Heart left ventricle (tissue), 16 donors: Measurements from ENCODE around the gene EIF6. TPM values are rescaled to one million over a fixed set of nuclear protein-coding genes. Genes with fewer than 3 reads are reported as not detected.

Experiments used
- ATAC-seq, 4 donors: fragments of 200-7000 bp; cut with Tn5 transposase; one replicate each; pipeline ENCODE4 v1.9.1; 2020 to 2022; ENCODE audit warnings: moderate library complexity in 4 of 4, mild to moderate bottlenecking in 3 of 4, moderate number of reproducible peaks in 1 of 4
- DNase-seq, 5 donors: peaks; one replicate each; pipeline ENCODE4 v3.0.0-alpha.2; 2020
- H3K27ac ChIP-seq, 12 donors: fragments of 200-600 bp; sonication (generic) in 4 of 12; one replicate each; pipeline versions ENCODE4 v1.5.0 to v1.8.0; 2016 to 2022; ENCODE audit warnings: mild to moderate bottlenecking in 2 of 12
- H3K27me3 ChIP-seq, 9 donors: fragments of 200-600 bp; sonication (generic) in 2 of 9; one replicate each; pipeline versions ENCODE4 v1.5.1 to v1.8.0; 2016 to 2022; ENCODE audit warnings: mild to moderate bottlenecking in 3 of 9
- H3K36me3 ChIP-seq, 9 donors: fragments of 200-600 bp; sonication (generic) in 2 of 9; one replicate each; pipeline versions ENCODE4 v1.5.0 to v1.8.0; 2018 to 2022; ENCODE audit warnings: mild to moderate bottlenecking in 2 of 9
- H3K4me1 ChIP-seq, 12 donors: fragments of 200-600 bp; sonication (generic) in 4 of 12; one replicate each; pipeline versions ENCODE4 v1.5.0 to v1.8.0; 2016 to 2022; ENCODE audit warnings: mild to moderate bottlenecking in 3 of 12
- H3K4me3 ChIP-seq, 12 donors: fragments of 200-600 bp; sonication (generic) in 4 of 12; one replicate each; pipeline versions ENCODE4 v1.5.0 to v1.8.0; 2017 to 2022; ENCODE audit warnings: mild to moderate bottlenecking in 9 of 12, moderate library complexity in 4 of 12
- H3K9me3 ChIP-seq, 12 donors: fragments of 200-600 bp; sonication (generic) in 4 of 12; one replicate each; pipeline versions ENCODE4 v1.5.0 to v1.8.0; 2016 to 2022; ENCODE audit warnings: mild to moderate bottlenecking in 1 of 12
- CTCF ChIP-seq, 12 donors: fragments of 200-600 bp; sonication (generic) in 4 of 12; IDR thresholded peaks; one replicate each; pipeline versions ENCODE4 v1.5.0 to v1.8.0; 2018 to 2022; ENCODE audit warnings: antibody characterized with exemption in 12 of 12, mild to moderate bottlenecking in 5 of 12
- POLR2A ChIP-seq, 2 donors: fragments of 450-650 bp; IDR thresholded peaks; one replicate each; pipeline ENCODE4 v1.6.1; 2017; ENCODE audit warnings: antibody characterized with exemption in 2 of 2, mild to moderate bottlenecking in 2 of 2, moderate library complexity in 2 of 2
- WGBS, 4 donors: extraction: QIAGEN DNeasy Blood & Tissue Kit in 2 of 4; methylation state at CpG; one replicate each; pipeline versions ENCODE4 v1.1.5 to v1.1.7; 2013 to 2018; 5-methylcytosine and 5-hydroxymethylcytosine counted together
- intact Hi-C, 10 donors: fragments of 100-400 bp; cut with DNase I; formaldehyde crosslinking; loops; one replicate each; pipeline versions ENCODE4 v1.11.1 to v1.14.2; 2022
- polyA plus RNA-seq, 2 donors: library from polyadenylated mRNA; stranded (reverse); fragments of 200-250 nt; gene quantifications; one replicate each; pipeline ENCODE4 v1.2.3, GENCODE V29; 2013
- total RNA-seq, 9 donors: library from RNA; depleted of rRNA in 2 of 9; stranded (reverse); fragments of >200 nt in 2 of 9; fragmentation: NEBNext Ultra II Directional in 3 of 9; extraction: Animal tissue kit (Norgen Biotek cat#: 25700) in 3 of 9; gene quantifications; one replicate each; pipeline versions ENCODE4 v1.1.0 to v1.2.4, GENCODE V29; 2016 to 2023
- donor health status: ischemic (EF 13 %, LVEDD 7.1; RV severe dilation, severe dysfunction).
- donor health status: healthy with polysubstance abuse.
- donor health status: DM: no; HTN: yes; CAD: no.
- donor health status: DM: no; HTN: no; CAD: no.
- donor health status: ischemic (EF 25% LVEDD 6.9; RV normal size, moderate dysfunction).
- donor health status: ischemic (EF 25% LVEDD 5.7; RV mildly dilated, moderate dysfunction).
- donor health status: healthy.
- donor health status: DM: yes; HTN: yes; CAD: no.
- donor health status: ischemic (EF 35%, LVEDD 5.7; RV mildly dilated, moderate dysfunction).
- donor health status: nonischemic (EF 11% LVEDD 7.7; RV severe dilation, severe dysfunction).
- donor health status: DM: yes; HTN: yes; CAD: no.
- donor health status: PGD.
- donor health status: ischemic (EF 29% LVEDD 5.4; RV normal size, mild dysfunction).
- donor health status: nonischemic (EF 23%, LVEDD 6.1; RV moderate dilation, normal function).

EIF6 gene
- total and polyA plus RNA-seq, 11 donors, result 27.5 to 150 (median 42.1) TPM

GRCh38 chr20:35279040-35279439 lies 5.5 kb downstream of the EIF6 start:
- H3K27me3 ChIP-seq, result no peaks in the 10 kb centered on the region
- TF ChIP-seq CTCF (IDR thresholded peaks at IDR 0.05), result no peak
- no peak for TF ChIP-seq POLR2A (IDR thresholded peaks at IDR 0.05)
- peak overlapping the region in 2 of 12 donors; percentile 88 to 99 for H3K27ac ChIP-seq
- intact Hi-C loops, result loop anchor here in 5 of 10 donors (5.0 to 10.0 kb wide), 4 partner anchors 132 to 444 kb away; partner anchors contain the start of genes ACSS2 (in 2 of the 5), EDEM2 (in 2 of the 5) and GGT7 (in 2 of the 5)
- H3K9me3 ChIP-seq, result no peaks in the 10 kb centered on the region
- peaks cover 0 to 69% (median 31%) of the 10 kb centered on the region in 9 donors for H3K36me3 ChIP-seq
- H3K4me1 ChIP-seq, result peaks cover 10 to 41% (median 24%) of the 10 kb centered on the region in 12 donors
- ATAC-seq, result no peak
- no peak overlapping the region for H3K4me3 ChIP-seq
- WGBS, 4 donors, result 70 to 90% (median 85%) methylated on average over 5 of the region's 5 CpGs
- DNase-seq, result no peak

- 0 to 2% (median 1%) methylated on average over 20 to 76 of the region's 76 CpGs for WGBS, 4 donors
- Histone ChIP-seq H3K4me1 (peaks cover 2 to 36% (median 13%) of the 10 kb centered on the region in 12 donors), H3K27ac (peak within 1 kb of the TSS; percentile 88 to 100 (median 98)), H3K27me3 (no peaks in the 10 kb centered on the region), H3K36me3 (peaks cover 0 to 69% (median 35%) of the 10 kb centered on the region in 9 donors), H3K9me3 (no peaks in the 10 kb centered on the region), H3K4me3 (peak within 1 kb of the TSS; percentile 56 to 100 (median 88))
- peak; percentile 91 to 96 (median 95) for DNase-seq
- TF ChIP-seq POLR2A (IDR thresholded peaks at IDR 0.05) (peak; percentile 88 to 96), CTCF (IDR thresholded peaks at IDR 0.05) (peak in 6 of 12 donors; percentile 12 to 43 (median 23))
- intact Hi-C loops, result loop anchor here in 5 of 10 donors (5.0 to 10.0 kb wide), 4 partner anchors 130 to 443 kb away; partner anchors contain the start of genes ACSS2 (in 2 of the 5), EDEM2 (in 2 of the 5) and GGT7 (in 2 of the 5)
- peak; percentile 87 to 96 (median 94) for ATAC-seq
Measured at GRCh38 chr20:35277531-35278395, 6.8 kb downstream of the EIF6 start, which contains the start of gene MMP24OS. Gene MMP24OS, minus strand, starts transcription at chr20:35278122. Its CDS starts 193 bp downstream, at chr20:35277929.

- Histone ChIP-seq H3K9me3 (no peaks in the 10 kb centered on the region), H3K27ac (peak overlapping the region; percentile 88 to 100 (median 98)), H3K36me3 (peaks cover 0 to 65% (median 32%) of the 10 kb centered on the region in 9 donors), H3K4me1 (peaks cover 2 to 36% (median 13%) of the 10 kb centered on the region in 12 donors), H3K27me3 (no peaks in the 10 kb centered on the region), H3K4me3 (peak overlapping the region; percentile 56 to 100 (median 88))
- intact Hi-C loops, result loop anchor here in 5 of 10 donors (5.0 to 10.0 kb wide), 4 partner anchors 130 to 442 kb away; partner anchors contain the start of genes ACSS2 (in 2 of the 5), EDEM2 (in 2 of the 5) and GGT7 (in 2 of the 5)
- DNase-seq (no peak), ATAC-seq (no peak)
- WGBS, 4 donors, result 9 to 22% (median 11%) methylated on average over 3 to 10 of the region's 10 CpGs
- TF ChIP-seq POLR2A (IDR thresholded peaks at IDR 0.05), result no peak
- TF ChIP-seq CTCF (IDR thresholded peaks at IDR 0.05), result no peak
Measured at GRCh38 chr20:35277127-35277526, 7.4 kb downstream of the EIF6 start.
